ENCODE results near the gene SLC2A3. TPM values are rescaled to one million over a fixed set of nuclear protein-coding genes. Genes with fewer than 3 reads are reported as not detected.
A peak's percentile ranks its signal among the peaks of the same experiment; 100 is the strongest.
"Not testable (repeated sequence)": the region's sequence is repeated elsewhere in the genome, so short reads cannot be mapped to it uniquely, and the experiment has no call there.

SLC2A3 gene
- total RNA-seq, 1 donor = 27.5 TPM

DNA sequence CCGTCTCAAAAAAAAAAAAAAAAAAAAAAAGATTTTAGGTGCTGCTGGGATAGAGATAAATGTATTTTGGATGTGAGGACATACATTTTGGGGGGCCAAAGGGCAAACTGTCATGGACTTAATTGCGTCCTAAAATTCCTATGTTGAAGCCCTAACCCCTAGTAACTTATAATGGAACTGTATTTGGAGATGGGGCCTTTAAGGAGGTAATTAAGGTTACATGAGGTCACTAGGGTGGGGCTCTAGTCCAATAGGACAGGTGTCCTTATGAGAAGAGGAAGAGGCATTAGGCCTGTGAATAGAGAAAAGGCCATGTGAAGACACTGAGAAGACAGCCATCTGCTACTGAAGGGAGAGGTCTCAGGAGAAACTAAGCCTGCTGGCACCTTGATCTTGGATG lies 17.9 kb upstream of the SLC2A3 start:
- DNase-seq (ENCODE audit: low read depth in 2 of 3, low spot score in 2 of 3) = not testable (repeated sequence)

DNA sequence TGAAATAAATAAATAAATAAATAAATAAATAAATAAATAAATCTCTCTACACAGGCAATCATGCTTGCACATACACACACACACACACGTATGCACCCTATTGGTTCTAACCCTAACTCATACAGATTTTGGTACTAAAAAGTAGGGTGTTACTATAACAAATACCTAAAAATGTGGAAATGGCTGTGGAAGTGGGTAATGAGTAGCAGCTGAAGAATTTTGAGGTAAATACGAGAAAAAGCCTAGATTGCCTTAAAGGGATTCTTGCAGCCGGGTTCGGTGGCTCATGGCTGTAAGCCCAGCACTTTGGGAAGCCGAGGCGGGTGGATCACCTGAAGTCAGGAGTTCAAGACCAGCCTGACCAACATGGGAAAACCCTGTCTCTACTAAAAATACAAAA lies 15.7 kb upstream of the SLC2A3 start:
- no peak for DNase-seq (ENCODE audit: low read depth in 2 of 3, low spot score in 2 of 3)

DNA sequence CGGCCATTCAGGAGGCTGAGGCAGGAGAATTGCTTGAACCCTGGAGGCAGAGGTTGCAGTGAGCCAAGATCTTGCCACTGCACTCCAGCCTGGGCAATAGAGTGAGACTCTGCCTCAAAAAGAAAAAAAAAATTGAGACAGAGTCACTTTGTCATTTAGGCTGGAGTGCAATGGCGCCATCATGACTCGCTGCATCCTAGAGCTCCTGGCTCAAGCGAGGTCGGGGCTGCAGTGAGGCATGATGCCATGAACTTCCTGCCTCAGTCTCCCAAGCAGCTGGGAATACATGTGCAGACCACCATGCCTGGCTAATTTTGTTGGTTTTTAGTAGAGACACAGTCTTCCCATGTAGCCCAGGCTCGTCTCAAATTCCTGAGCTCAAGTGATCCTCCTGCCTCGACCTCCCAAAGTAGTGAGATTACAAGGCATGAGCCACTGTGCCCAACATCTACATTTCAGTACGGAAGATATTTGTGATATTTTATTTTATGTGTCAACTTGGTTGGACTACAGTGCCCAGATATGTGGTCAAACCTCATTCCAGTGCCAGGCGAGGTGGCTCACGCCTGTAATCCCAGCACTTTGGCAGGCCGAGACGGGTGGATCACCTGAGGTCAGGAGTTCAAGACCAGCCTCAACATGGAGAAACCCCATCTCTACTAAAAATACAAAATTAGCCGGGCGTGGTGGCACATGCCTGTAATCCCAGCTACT lies 14.4 kb upstream of the SLC2A3 start:
- not testable (repeated sequence) for DNase-seq (ENCODE audit: low read depth in 2 of 3, low spot score in 2 of 3)

DNA sequence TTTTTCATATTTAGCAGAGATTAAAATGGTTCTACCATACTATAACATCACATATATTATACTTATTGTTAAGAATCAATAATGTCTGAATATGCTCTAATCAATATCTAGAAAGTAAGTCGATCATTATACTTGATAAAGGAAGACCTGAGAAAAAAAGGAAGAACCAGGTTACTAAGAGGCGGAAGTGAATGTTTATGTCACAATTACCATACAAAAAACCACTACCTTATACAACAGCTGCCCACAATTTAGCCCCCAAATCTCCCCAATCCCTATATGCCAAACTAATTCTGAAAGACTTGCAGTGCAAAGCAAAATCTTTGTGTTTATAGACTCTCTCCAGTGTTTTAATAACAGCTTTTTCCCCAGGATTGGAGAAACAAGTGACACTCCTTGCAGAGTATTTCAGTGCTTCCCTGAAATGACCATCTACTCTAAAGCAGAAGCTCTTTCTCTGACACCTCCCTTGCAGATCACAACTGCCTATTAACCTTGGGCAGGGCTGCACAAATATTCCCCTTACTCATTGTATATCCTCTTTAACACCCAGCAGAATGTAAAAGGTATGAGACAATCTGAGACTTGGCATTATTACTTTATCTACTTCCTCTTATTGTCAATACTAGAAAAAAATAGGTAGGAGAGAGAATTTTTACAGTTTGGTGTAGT lies 12.7 kb upstream of the SLC2A3 start:
- DNase-seq (ENCODE audit: low read depth in 2 of 3, low spot score in 2 of 3) = peak in 1 of 3 donors; percentile 57

DNA sequence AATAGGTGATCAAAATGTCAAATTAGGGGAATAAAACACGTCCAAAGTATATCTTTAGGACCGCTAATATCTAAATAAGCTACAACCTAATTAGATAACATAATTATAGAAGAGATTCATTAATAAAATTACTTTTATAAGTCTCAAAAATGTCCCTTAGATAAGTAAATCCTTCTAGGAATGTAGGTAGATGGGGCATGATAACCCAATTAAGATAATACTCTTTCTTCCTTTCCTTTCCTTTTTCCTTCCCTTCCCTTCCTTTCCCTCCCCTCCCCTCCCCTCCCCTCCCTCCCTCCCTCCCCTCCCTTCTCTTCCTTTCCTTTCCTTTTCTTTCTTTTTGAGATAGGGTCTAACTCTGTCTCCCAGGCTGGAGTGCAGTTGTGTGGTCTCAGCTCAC lies 11.0 kb upstream of the SLC2A3 start:
- DNase-seq (ENCODE audit: low read depth in 2 of 3, low spot score in 2 of 3) = no peak

DNA sequence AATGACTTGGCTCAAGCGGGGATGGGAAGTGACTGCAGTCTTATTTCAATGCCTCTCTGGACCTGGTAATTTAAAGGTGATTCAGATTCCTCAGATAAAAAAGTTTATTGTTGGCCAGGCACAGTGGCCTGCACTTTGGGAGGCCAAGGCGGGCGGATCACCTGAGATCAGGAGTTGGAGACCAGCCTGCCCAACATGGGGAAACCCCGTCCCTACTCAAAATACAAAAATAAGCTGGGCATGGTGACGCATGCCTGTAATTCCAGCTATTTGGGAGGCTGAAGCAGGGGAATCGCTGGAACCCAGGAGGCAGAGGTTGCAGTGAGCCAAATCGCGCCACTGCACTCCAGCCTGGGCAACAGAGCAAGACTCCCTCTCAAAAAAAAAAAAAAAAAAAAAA lies 8.8 kb upstream of the SLC2A3 start:
- DNase-seq (ENCODE audit: low read depth in 2 of 3, low spot score in 2 of 3) = not testable (repeated sequence)

DNA sequence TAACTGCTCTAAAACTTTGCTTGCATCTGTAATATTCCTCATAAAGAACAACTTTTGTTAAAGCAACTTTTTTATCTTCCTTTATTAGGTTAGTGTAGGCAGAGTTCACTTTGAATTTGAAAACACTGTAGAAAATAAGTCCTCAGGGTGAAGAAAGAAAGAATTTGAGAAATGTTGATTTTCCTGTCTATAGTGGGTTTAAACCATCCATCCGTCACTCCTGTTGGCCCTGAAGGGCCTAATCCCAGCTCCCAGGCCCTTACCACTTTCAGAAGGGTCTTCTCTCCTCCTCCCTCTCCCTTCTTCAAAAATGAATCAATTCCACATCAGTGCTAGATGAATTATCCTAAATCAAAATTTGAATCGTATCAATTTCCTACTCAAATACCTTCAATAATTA lies 4.9 kb upstream of the SLC2A3 start:
- no peak for DNase-seq (ENCODE audit: low read depth in 2 of 3, low spot score in 2 of 3)

DNA sequence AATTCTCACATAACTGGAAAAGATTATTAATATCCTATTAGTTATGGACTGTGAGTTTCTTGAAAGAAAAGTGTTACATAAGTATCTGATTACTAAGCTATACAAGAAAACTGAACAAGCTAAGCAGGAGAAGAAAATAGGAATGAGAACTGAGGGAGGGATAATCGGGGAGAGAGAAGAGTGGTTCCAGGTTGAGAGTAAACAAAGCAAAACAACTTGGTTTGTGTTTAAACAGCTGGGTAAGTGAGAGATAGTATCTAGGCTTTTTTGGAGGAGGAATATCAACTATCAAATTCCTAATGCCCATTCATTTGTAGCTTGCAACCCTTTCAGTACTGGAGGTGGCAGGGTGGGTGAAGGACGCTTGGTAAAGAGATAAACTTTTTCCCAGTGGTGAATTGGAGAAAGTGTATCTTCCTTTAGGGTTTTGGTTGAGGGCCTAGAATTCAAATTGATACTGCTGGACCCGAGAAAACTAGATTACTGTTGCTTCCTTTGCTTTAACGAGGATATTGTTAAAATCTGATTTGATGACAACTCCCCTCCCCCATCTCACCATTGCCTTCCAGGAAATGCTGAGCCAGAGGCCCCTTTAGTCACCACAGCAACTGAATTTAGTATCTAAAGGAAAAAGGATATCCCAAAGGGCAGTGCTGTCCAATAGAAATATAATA lies 2.0 kb upstream of the SLC2A3 start:
- DNase-seq (ENCODE audit: low read depth in 2 of 3, low spot score in 2 of 3) = peak in 1 of 3 donors; percentile 40

DNA sequence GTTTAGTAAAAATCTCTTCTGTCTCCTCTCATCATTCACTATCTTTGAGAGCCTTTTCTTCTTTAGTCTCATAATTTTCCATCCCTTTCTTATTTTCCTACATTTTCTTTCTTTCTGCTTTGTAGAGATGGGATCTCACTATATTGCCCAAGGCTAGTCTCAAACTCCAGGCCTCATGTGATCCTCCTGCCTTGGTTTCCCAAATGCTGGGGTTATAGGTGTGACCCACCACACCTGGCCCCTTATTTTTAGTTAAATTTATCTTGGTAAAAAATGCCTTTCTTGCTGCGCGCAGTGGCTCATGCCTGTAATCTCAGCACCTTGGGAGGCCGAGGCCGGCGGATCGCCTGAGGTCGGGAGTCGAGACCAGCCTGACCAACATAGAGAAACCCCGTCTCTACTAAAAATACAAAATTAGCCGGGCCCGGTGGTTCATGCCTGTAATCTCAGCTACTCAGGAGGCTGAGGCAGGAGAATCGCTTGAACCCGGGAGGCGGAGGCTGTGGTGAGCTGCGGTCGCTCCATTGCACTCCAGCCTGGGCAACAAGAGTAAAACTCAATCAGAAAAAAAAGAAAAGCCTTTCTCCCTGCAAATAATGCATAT lies 996 bp downstream of the SLC2A3 start:
- DNase-seq (ENCODE audit: low read depth in 2 of 3, low spot score in 2 of 3) = no peak

DNA sequence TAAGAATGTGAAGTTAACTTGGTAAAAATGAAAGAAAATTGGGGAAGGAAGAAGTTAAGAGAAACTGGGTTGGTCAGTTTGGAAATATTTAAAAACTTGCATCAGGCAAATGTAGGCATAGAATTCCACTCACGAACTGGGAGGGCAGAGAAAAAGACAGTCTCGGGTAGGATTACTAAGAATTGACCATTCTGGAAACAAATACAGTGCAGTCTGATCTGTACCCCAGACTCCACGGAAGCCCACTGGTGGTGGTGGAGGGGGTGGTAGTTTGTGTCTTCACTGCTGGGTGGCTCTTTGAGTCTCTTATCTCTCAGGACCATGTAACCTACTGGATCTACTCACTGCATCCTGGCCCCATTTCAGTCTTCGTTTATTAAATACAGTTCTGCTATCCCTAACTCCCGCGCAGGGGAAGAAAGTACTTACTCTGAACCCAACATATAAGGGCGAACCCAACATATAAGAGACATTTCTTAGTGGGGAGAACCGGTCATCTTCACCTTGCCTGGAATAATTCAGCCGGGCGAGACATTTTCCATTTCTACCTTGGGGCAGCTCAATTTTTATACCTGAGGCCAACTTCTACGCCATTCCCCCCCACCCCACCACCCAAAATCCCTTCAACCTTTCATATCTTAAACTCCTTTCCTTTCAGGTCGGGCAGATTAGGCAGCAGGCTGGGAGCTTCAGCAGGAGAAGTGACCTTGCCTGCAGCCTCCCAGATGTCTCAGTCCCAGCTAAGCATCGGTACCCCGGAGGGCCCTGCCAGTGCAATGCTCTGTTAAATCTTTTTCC lies 1.7 kb downstream of the SLC2A3 start:
- DNase-seq (ENCODE audit: low read depth in 2 of 3, low spot score in 2 of 3) = no peak

DNA sequence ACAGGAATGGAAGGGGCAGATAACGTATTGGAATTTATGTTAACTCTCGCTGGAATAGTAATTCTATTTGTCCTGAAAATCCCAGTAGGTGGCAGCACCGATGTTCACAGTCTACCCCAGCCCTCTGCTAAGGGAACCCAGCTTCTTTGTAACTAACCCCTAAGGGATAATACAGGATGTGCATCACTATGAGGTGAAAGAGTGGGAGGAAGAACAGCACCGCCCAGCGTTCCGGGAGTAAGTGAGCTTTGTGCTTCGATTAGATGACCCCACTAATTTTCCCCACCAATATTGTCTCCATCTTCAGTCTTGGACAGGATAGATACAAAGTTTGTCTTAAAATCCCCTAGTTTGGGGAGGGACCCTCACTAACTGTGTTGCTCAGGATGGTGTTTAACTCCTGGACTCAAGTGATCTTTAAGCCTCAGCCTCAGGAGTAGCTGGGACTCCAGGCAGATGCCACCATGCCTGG lies 2.7 kb downstream of the SLC2A3 start:
- DNase-seq (ENCODE audit: low read depth in 2 of 3, low spot score in 2 of 3) = peak; percentile 54 to 95 (median 95)

DNA sequence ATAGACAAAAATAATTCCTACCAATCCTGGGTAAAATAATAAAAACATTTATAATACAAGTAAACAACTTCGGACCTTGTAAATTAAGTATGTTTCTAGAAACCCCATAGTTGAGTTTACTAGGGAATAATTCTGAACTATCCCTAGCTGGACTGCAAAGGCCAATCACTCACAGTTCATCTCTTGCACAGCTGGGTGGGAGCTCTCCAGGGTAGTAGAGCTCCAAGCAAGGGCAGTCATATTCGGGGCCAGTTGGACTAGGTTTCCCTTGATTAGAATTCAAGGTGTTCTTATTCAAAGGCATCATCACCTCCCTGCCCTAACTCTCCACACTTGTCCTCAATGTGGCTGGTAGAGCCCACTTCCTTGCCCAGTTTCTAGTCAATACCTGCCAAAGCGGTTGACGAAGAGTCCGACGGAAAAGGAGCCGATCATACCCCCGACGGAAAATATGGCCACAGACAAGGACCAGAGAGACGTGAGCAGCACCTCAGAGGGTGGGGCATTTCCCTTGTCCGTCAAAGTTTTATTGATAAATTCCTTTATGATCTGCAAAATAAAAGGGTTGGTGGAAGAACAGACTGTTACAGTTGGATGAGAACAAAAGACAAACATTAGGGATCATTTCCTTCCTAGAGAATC lies 3.3 kb downstream of the SLC2A3 start:
- DNase-seq (ENCODE audit: low read depth in 2 of 3, low spot score in 2 of 3) = not testable (repeated sequence)

DNA sequence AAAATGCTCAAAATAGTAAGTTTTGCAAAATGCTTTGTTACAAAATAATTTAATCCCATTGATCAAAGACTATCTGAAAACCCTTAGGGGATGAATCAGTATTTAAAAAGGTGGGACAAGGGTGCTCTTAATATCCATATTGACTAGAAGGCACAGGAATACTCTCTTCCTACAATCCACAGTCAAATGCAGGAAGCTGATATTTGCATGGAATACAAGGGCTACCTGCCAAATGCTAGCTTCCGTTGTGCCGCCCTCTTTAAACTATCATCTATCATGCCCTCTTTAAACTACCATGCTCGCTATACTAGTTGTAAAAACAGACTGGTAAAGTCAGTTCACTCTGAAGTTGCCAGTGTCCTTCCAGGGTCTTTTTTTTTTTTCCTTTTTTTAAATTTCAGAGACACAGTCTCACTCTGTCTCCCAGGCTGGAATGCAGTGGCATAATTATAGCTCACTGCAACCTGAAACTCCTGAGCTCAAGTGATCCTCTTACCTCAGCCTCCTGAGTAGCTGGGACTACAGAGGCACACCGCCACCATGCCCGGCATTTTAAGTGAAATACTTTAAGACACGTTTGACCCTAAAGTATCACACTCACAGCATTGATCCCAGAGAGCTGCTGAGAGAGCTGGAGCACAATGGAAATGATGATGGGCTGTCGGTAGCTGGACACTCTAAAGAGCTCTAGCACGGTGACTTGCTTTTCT lies 6.7 kb downstream of the SLC2A3 start:
- no peak for DNase-seq (ENCODE audit: low read depth in 2 of 3, low spot score in 2 of 3)

DNA sequence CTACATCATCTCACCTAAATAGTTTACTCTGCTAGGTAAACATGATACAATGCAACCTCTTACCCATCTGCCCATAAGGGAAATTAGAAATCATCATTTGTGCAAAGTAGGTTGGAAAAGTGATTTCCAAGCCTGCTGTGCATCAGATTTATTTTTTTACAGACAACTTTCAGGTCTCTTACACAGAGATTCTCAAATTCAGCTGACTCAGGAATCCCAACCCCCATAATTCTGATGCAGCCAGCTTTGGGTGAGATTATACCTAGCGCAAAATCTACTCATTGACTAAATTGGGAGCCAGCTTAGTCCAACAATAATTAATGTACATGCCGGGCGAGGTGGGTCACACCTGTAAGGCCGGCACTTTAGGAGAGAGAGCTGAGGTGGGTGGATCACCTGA lies 8.5 kb downstream of the SLC2A3 start:
- no peak for DNase-seq (ENCODE audit: low read depth in 2 of 3, low spot score in 2 of 3)

DNA sequence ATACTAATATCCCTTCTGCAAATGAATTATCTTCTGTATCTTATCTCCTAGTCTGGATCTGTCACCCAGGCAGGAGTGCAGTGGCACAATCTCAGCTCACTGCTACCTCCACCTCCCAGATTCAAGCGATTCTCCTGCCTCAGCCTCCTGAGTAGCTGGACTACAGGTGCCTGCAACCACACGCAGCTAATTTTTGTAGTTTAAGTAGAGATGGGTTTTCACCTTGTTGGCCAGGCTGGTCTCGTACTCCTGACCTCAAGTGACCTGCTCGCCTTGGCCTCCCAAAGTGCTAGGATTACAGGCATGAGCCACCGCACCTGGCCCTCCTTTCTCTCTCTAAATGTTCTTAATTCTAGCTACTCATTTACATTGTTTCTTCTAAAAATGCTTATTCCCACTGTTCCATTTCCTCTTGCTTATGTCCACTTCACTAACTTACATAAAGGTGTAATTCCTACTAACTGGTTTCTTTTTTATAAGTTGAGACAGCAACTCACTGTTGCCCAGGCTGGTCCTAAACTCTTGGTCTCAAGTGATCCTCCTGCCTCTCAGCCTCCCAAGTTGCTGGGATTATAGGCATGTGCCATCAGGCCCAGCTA lies 9.8 kb downstream of the SLC2A3 start:
- not testable (repeated sequence) for DNase-seq (ENCODE audit: low read depth in 2 of 3, low spot score in 2 of 3)

DNA sequence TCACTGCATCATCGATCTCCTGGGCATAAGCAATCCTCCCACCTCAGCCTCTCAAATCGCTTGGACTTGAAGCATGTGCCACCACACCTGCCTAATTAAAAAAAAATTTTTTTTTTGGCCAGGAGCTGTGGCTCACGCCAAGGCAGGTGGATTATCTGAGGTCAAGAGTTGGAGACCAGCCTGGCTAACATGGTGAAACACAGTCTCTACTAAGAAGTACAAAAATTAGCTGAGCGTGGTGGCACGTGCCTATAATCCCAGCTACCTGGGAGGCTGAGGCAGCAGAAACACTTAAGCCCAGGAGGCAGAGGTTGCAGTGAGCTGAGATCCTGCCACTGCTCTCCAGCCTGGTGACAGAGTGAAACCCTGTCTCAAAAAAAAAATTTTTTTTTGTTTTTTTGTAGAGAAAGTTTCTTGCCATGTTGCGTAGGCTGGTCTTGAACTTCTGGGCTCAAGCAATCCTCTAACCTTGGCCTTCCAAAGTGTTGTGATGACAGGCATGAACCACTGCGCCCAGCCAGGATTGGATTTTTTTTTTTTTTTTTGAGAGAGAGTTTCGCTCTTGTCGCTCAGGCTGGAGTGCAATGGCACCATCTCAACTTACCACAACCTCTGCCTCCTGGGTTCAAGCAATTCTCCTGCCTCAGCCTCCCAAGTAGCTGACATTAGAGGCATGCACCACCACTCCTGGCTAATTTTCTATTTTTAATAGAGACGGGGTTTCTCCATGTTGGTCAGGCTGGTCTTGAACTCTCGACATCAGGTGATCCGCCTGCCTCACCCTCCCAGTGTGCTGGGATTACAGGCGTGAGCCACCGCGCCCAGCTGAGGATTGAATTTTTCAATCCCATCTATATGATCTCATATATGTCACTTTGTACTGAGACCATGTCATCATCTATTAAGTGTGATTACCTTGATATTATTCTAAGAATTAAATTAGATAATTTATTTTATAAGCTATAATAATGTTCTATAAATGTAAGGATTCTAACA lies 12.4 kb downstream of the SLC2A3 start:
- DNase-seq (ENCODE audit: low read depth in 2 of 3, low spot score in 2 of 3) = no peak

DNA sequence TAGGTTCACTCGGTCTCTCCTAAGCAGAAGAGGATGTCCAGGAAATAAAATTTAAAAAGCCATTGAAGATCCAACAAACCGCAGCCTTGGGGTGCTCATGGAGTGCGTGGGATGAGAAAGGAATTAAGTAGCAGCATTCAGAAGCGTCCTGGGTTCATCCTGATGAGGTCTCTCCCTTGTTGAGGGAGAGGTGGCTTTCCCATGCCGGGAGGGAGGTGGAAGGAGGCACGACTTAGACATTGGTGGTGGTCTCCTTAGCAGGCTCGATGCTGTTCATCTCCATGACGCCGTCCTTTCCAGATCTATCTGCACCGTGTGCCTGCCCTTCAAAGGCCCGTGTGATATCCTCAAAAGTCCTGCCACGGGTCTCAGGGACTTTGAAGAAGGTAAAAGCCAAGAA lies 14.8 kb downstream of the SLC2A3 start:
- DNase-seq (ENCODE audit: low read depth in 2 of 3, low spot score in 2 of 3) = not testable (repeated sequence)

DNA sequence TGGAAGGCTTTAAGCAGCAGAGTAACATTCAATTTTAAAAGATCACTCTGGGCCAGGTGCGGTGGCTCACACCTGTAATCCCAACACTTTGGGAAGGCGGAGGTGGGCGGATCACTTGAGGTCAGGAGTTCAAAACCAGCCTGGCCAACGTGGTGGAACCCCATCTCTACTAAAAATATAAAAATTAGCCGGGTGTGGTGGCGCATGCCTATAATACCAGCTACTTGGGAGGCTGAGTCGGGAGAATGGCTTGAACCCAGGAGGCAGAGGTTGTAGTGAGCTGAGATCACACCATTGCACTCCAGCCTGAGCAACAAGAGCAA lies 17.8 kb downstream of the SLC2A3 start:
- not testable (repeated sequence) for DNase-seq (ENCODE audit: low read depth in 2 of 3, low spot score in 2 of 3)
